GM19238 (cell line): ENCODE measurements around the gene SLC9C2.

Experiments
- DNase-seq: peaks from one replicate; pipeline ENCODE4 v3.0.0; 2011; ENCODE audit warnings: low spot score; ENCODE audit not compliant: insufficient read length

Gene SLC9C2

GRCh38 chr1:173451981-173452380 lies 150.9 kb downstream of the SLC9C2 start:
- no peak for DNase-seq
